ENCODE measurements around the gene PAPSS2. TPM values are rescaled to one million over a fixed set of nuclear protein-coding genes. Genes with fewer than 3 reads are reported as not detected.
"Not testable (repeated sequence)": the region's sequence is repeated elsewhere in the genome, so short reads cannot be mapped to it uniquely, and the experiment has no call there.

The PAPSS2 gene
- 0.26 and 5.5 TPM in 2 replicates for total RNA-seq

- H3K36me3 ChIP-seq (ENCODE audit: control insufficient read depth, insufficient read depth, low read length): no peaks in the 10 kb centered on the region
- no peaks in the 10 kb centered on the region for H3K27me3 ChIP-seq (ENCODE audit: control insufficient read depth, insufficient read depth, low read length)
- FAIRE-seq: no peak
- peak; percentile 23 for DNase-seq (ENCODE audit: low read depth)
- peak within 1 kb of the TSS; percentile 49 for H3K4me3 ChIP-seq (ENCODE audit: low read depth, low read length)
- TF ChIP-seq, protein P1, sequence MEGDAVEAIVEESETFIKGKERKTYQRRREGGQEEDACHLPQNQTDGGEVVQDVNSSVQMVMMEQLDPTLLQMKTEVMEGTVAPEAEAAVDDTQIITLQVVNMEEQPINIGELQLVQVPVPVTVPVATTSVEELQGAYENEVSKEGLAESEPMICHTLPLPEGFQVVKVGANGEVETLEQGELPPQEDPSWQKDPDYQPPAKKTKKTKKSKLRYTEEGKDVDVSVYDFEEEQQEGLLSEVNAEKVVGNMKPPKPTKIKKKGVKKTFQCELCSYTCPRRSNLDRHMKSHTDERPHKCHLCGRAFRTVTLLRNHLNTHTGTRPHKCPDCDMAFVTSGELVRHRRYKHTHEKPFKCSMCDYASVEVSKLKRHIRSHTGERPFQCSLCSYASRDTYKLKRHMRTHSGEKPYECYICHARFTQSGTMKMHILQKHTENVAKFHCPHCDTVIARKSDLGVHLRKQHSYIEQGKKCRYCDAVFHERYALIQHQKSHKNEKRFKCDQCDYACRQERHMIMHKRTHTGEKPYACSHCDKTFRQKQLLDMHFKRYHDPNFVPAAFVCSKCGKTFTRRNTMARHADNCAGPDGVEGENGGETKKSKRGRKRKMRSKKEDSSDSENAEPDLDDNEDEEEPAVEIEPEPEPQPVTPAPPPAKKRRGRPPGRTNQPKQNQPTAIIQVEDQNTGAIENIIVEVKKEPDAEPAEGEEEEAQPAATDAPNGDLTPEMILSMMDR (IDR thresholded peaks at IDR 0.05; ENCODE audit: insufficient read depth, low read length, severe bottlenecking): no peak
Observed at GRCh38 chr10:87659571-87660483, at the start of gene PAPSS2. TSS of gene PAPSS2 (plus strand) at chr10:87659878. CDS start at chr10:87659982, 104 bp downstream.

- not testable (repeated sequence) for H3K27me3 ChIP-seq (ENCODE audit: control insufficient read depth, insufficient read depth, low read length); H3K36me3 ChIP-seq (ENCODE audit: control insufficient read depth, insufficient read depth, low read length); H3K4me3 ChIP-seq (ENCODE audit: low read depth, low read length); FAIRE-seq; DNase-seq (ENCODE audit: low read depth)
Observed at GRCh38 chr10:87611341-87611740, 48.3 kb upstream of the PAPSS2 start.

- FAIRE-seq: no peak
Observed at GRCh38 chr10:87612115-87612514, 47.6 kb upstream of the PAPSS2 start.

DNA sequence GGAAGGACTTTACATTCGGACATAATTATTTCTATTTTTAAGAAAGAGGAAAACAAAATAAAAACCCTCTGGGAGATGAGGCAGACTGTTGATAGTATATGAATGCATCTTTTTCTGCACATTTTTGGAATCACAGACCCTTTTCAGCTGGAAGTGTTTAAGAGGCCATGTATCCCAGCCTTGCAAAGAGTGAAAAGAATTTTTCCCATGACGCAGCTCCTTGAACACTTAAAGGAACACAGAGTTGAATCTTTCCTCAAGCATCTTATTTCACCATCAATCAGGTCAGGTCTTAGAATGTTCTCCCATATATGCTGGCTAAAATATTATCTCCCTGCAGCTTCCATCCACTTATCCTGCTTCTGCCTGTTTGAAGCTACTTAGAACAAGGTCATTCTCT lies 45.9 kb upstream of the PAPSS2 start:
- TF ChIP-seq, protein P1 (IDR thresholded peaks at IDR 0.05; ENCODE audit: insufficient read depth, low read length, severe bottlenecking): no peak
- Histone ChIP-seq H3K27me3 (ENCODE audit: control insufficient read depth, insufficient read depth, low read length) (no peaks in the 10 kb centered on the region), H3K36me3 (ENCODE audit: control insufficient read depth, insufficient read depth, low read length) (no peaks in the 10 kb centered on the region), H3K4me3 (ENCODE audit: low read depth, low read length) (no peak overlapping the region)
- FAIRE-seq (no peak), DNase-seq (ENCODE audit: low read depth) (no peak)

More at GRCh38 chr10:87612115-87612514, 47.6 kb upstream of the PAPSS2 start:
- Histone ChIP-seq H3K27me3 (ENCODE audit: control insufficient read depth, insufficient read depth, low read length) (no peaks in the 10 kb centered on the region), H3K36me3 (ENCODE audit: control insufficient read depth, insufficient read depth, low read length) (no peaks in the 10 kb centered on the region), H3K4me3 (ENCODE audit: low read depth, low read length) (no peak overlapping the region)
- TF ChIP-seq, protein P1 (IDR thresholded peaks at IDR 0.05; ENCODE audit: insufficient read depth, low read length, severe bottlenecking): no peak
- no peak for DNase-seq (ENCODE audit: low read depth)

DNA sequence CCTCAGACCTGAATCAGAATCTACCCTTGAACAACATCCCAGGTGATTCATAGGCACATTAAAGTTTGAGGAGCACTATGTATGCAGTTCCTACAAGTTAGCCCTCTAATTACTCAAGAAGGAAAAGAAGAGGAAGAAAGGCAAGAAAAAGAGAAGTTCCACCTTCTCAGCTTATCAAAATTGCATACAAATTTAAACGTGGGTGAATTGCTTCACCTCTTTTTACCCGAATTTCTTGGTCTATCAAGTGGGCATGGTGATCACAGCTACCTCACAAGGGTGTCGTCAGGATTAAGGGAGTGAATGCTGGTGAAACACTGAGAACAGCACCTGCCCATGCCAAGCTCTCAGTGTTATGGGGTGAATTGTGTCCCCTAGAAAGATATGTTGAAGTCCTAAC lies 43.8 kb upstream of the PAPSS2 start:
- TF ChIP-seq, protein P1 (IDR thresholded peaks at IDR 0.05; ENCODE audit: insufficient read depth, low read length, severe bottlenecking): no peak
- Histone ChIP-seq H3K27me3 (ENCODE audit: control insufficient read depth, insufficient read depth, low read length) (no peaks in the 10 kb centered on the region), H3K36me3 (ENCODE audit: control insufficient read depth, insufficient read depth, low read length) (no peaks in the 10 kb centered on the region), H3K4me3 (ENCODE audit: low read depth, low read length) (no peak overlapping the region)
- DNase-seq (ENCODE audit: low read depth): no peak
- FAIRE-seq: no peak

GRCh38 chr10:87617503-87617902 lies 42.2 kb upstream of the PAPSS2 start:
- Histone ChIP-seq H3K27me3 (ENCODE audit: control insufficient read depth, insufficient read depth, low read length) (no peaks in the 10 kb centered on the region), H3K4me3 (ENCODE audit: low read depth, low read length) (no peak overlapping the region), H3K36me3 (ENCODE audit: control insufficient read depth, insufficient read depth, low read length) (no peaks in the 10 kb centered on the region)
- DNase-seq (ENCODE audit: low read depth) (no peak), FAIRE-seq (no peak)
- TF ChIP-seq, protein P1 (IDR thresholded peaks at IDR 0.05; ENCODE audit: insufficient read depth, low read length, severe bottlenecking): no peak

Measured in bronchial epithelial cell (primary cell).